Erythroblast (primary cell): ENCODE results near the gene HACD2.

Experiments used
- GATA1 ChIP-seq: IDR thresholded peaks from 2 replicates; pipeline ENCODE4 v1.6.1; 2011; ENCODE audit warnings: low read depth, mild to moderate bottlenecking, control low read depth, low read length, moderate library complexity
- POLR2A ChIP-seq: IDR thresholded peaks from 2 replicates; pipeline ENCODE4 v1.6.1; 2011; ENCODE audit warnings: mild to moderate bottlenecking, low read length

GRCh38 chr3:123533554-123534159, 51.2 kb downstream of the HACD2 start:
- TF ChIP-seq POLR2A (no peak), GATA1 (no peak)
